Loucy (cell line): ENCODE results near the gene CD1D.

ENCODE experiments used
- H2AFZ ChIP-seq: fragments of 200-600 bp; sonication (generic); 2 replicates; pipeline ENCODE4 v1.6.0; 2016; ENCODE audit warnings: antibody characterized with exemption, mild to moderate bottlenecking, low read length, moderate library complexity
- H3F3A ChIP-seq: fragments of 200-600 bp; 2 replicates; pipeline ENCODE4 v1.6.0; 2016; ENCODE audit warnings: antibody characterized with exemption, low read depth, mild to moderate bottlenecking
- H3K27me3 ChIP-seq: fragments of 200-600 bp; sonication (generic); 2 replicates; pipeline ENCODE4 v1.6.1; 2014; ENCODE audit warnings: low read length, mild to moderate bottlenecking; ENCODE audit not compliant: insufficient read depth, poor library complexity, severe bottlenecking
- H3K36me3 ChIP-seq: fragments of 200-600 bp; sonication (generic); 2 replicates; pipeline ENCODE4 v1.6.1; 2016; ENCODE audit warnings: low read length; ENCODE audit not compliant: insufficient read depth
- H3K4me1 ChIP-seq: fragments of 200-600 bp; sonication (generic); 2 replicates; pipeline ENCODE4 v1.5.1; 2014; ENCODE audit warnings: low read length, mild to moderate bottlenecking; ENCODE audit not compliant: insufficient read depth, poor library complexity, severe bottlenecking
- H3K4me2 ChIP-seq: fragments of 200-600 bp; sonication (generic); 2 replicates; pipeline ENCODE4 v1.6.0; 2014; ENCODE audit warnings: antibody characterized with exemption, low read length, low read depth, mild to moderate bottlenecking; ENCODE audit not compliant: poor library complexity, severe bottlenecking
- H3K4me3 ChIP-seq: fragments of 200-600 bp; sonication (generic); 2 replicates; pipeline ENCODE4 v1.5.1; 2014; ENCODE audit warnings: low read length, mild to moderate bottlenecking, mixed read lengths; ENCODE audit not compliant: poor library complexity, severe bottlenecking
- H3K79me2 ChIP-seq: fragments of 200-600 bp; sonication (generic); 2 replicates; pipeline ENCODE4 v1.6.1; 2014; ENCODE audit warnings: low read length; ENCODE audit not compliant: insufficient read depth
- H3K9ac ChIP-seq: fragments of 200-600 bp; sonication (generic); 2 replicates; pipeline ENCODE4 v1.6.0; 2014; ENCODE audit warnings: mild to moderate bottlenecking, low read depth, low read length, moderate library complexity; ENCODE audit not compliant: poor library complexity, severe bottlenecking
- H3K9me2 ChIP-seq: fragments of 200-600 bp; sonication (generic); replicated peaks from 2 replicates; pipeline ENCODE4 v1.6.1; 2016; ENCODE audit warnings: low read depth, low read length, mixed read lengths
- H3K9me3 ChIP-seq: fragments of 200-600 bp; sonication (generic); 2 replicates; pipeline ENCODE4 v1.6.1; 2014; ENCODE audit warnings: mild to moderate bottlenecking, antibody characterized with exemption, low read length, low read depth; ENCODE audit not compliant: insufficient read depth
- H4K20me1 ChIP-seq: fragments of 200-600 bp; sonication (generic); 2 replicates; pipeline ENCODE4 v1.6.0; 2014; ENCODE audit warnings: antibody characterized with exemption, low read length, mild to moderate bottlenecking; ENCODE audit not compliant: insufficient read depth, poor library complexity, severe bottlenecking
- EZH2phosphoT487 ChIP-seq: fragments of 200-600 bp; IDR thresholded peaks from 2 replicates; pipeline ENCODE4 v1.6.1; 2018; ENCODE audit warnings: antibody characterized with exemption, mild to moderate bottlenecking, moderate library complexity, borderline replicate concordance
- TF ChIP-seq, protein P1 (sequence below): fragments of 200-600 bp; sonication (generic); conservative IDR thresholded peaks from 2 replicates; pipeline ENCODE4 v1.5.1; 2014; ENCODE audit warnings: mild to moderate bottlenecking, antibody characterized with exemption, low read length

CD1D gene

DNA sequence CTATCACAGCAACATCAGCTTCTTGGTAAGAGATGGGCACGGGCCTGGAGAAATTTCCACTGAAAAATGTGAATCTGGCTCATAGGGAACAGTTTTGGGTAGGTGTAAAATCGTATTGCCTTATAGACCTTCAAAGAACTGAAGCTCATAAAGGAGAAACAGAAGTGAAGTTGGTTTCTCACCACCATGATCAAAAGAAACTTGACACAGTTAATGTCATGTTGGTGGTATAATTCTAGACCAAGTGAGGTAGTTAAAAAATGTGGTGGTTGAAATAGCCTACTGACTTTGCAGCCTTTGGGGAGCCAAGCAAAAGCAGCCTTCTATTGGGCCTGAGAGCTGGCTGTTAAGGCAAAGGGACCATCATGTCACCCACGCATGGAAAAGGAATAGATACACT, 8.9 kb downstream of the CD1D start:
- Histone ChIP-seq H2AFZ (no peak overlapping the region), H3K4me1 (no peaks in the 10 kb centered on the region), H3K9me3 (no peaks in the 10 kb centered on the region), H3K36me3 (no peaks in the 10 kb centered on the region), H4K20me1 (no peaks in the 10 kb centered on the region), H3K4me3 (no peak overlapping the region), H3F3A (no peaks in the 10 kb centered on the region), H3K79me2 (no peaks in the 10 kb centered on the region), H3K4me2 (no peak overlapping the region), H3K27me3 (peaks cover 7% of the 10 kb centered on the region), H3K9ac (no peak overlapping the region), H3K9me2 (no peaks in the 10 kb centered on the region)
- no peak for TF ChIP-seq EZH2phosphoT487
- TF ChIP-seq, protein P1, sequence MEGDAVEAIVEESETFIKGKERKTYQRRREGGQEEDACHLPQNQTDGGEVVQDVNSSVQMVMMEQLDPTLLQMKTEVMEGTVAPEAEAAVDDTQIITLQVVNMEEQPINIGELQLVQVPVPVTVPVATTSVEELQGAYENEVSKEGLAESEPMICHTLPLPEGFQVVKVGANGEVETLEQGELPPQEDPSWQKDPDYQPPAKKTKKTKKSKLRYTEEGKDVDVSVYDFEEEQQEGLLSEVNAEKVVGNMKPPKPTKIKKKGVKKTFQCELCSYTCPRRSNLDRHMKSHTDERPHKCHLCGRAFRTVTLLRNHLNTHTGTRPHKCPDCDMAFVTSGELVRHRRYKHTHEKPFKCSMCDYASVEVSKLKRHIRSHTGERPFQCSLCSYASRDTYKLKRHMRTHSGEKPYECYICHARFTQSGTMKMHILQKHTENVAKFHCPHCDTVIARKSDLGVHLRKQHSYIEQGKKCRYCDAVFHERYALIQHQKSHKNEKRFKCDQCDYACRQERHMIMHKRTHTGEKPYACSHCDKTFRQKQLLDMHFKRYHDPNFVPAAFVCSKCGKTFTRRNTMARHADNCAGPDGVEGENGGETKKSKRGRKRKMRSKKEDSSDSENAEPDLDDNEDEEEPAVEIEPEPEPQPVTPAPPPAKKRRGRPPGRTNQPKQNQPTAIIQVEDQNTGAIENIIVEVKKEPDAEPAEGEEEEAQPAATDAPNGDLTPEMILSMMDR = no peak

DNA sequence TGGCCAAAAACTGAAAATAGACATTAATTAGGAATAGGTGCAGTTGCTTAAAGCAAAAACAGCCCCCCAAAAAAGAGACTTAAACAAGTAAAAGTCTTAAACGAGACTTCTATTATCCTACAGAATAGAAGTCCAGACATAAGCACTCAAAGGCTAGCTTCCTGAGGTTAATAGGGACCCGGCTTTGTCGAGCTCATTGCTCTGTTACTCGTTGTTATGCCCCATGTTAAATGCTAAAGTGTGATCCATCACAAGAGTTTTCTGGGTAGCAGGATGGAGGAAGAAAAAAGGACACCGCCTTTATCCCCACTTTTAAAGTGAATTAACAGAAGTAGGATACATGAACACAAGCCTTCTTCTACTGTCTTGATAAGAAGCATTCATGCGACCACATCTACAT, 10.6 kb downstream of the CD1D start:
- no peaks in the 10 kb centered on the region for H3K79me2 ChIP-seq
- H3K9me2 ChIP-seq = no peaks in the 10 kb centered on the region
- H3K36me3 ChIP-seq = no peaks in the 10 kb centered on the region
- H3K4me2 ChIP-seq = no peak overlapping the region
- H3K9me3 ChIP-seq = no peaks in the 10 kb centered on the region
- TF ChIP-seq EZH2phosphoT487 = no peak
- TF ChIP-seq, protein P1 = no peak
- H3K27me3 ChIP-seq = peaks cover 7% of the 10 kb centered on the region
- H3F3A ChIP-seq = no peaks in the 10 kb centered on the region
- no peak overlapping the region for H3K4me3 ChIP-seq
- H3K4me1 ChIP-seq = no peaks in the 10 kb centered on the region
- no peak overlapping the region for H3K9ac ChIP-seq
- no peaks in the 10 kb centered on the region for H4K20me1 ChIP-seq
- no peak overlapping the region for H2AFZ ChIP-seq

DNA sequence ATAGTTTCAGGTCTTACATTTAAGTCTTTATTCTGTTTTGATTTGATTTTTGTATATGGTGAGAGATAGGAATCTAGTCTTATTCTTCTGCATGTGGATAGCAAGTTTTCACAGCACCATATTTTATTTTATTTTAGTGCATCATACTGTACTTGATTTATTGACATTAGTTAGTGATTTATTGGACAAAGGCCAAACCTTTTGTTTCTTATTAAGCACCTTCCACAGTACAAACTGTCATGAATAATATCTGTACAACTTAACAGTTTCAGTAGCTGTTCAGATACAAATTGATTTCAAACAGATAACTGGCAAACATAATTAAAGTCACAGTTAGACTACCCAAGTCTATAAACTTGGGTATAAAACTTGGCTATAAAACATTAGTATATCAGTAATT, 15.8 kb downstream of the CD1D start:
- H3K27me3 ChIP-seq = no peaks in the 10 kb centered on the region

More for the DNA sequence above, 15.8 kb downstream of the CD1D start:
- Histone ChIP-seq H3K36me3 (no peaks in the 10 kb centered on the region), H4K20me1 (no peaks in the 10 kb centered on the region), H3K4me3 (no peak overlapping the region), H3K4me1 (no peaks in the 10 kb centered on the region), H3K9me2 (no peaks in the 10 kb centered on the region), H3K79me2 (no peaks in the 10 kb centered on the region), H3K9me3 (no peaks in the 10 kb centered on the region), H3K9ac (no peak overlapping the region), H3F3A (no peaks in the 10 kb centered on the region), H2AFZ (no peak overlapping the region), H3K4me2 (no peak overlapping the region)
- TF ChIP-seq, protein P1 = no peak
- TF ChIP-seq EZH2phosphoT487 = no peak
